Vagina (tissue), 2 donors: ENCODE data around the gene ARMC3.

Experiments
- CTCF ChIP-seq, 3 experiments: fragments of 450-650 bp in 2 of 3; fragments of 200-600 bp in 1 of 3; sonication (generic) in 1 of 3; IDR thresholded peaks; one replicate each; pipeline ENCODE4 v1.5.1; 2017 to 2019; ENCODE audit warnings: antibody characterized with exemption in 3 of 3, mild to moderate bottlenecking in 2 of 3, moderate library complexity in 2 of 3
- POLR2AphosphoS5 ChIP-seq, 2 donors: sonication (generic); formaldehyde crosslinking; IDR thresholded peaks; one replicate each; pipeline ENCODE4 v1.9.0; 2017; ENCODE audit warnings: antibody characterized with exemption in 2 of 2, mild to moderate bottlenecking in 2 of 2, low read depth in 1 of 2; ENCODE audit not compliant: insufficient read depth in 1 of 2

- TF ChIP-seq CTCF (IDR thresholded peaks at IDR 0.05) (no peak), POLR2AphosphoS5 (IDR thresholded peaks at IDR 0.05; ENCODE audit: insufficient read depth in 1 of 2, low read depth in 1 of 2) (no peak)
Observed at GRCh38 chr10:23015021-23015707, 87.3 kb downstream of the ARMC3 start.
